Stimulated activated CD4-positive, alpha-beta T cell treated with anti-CD3 and anti-CD28 coated beads, TNF-alpha, amount 100 ng/mL, for 24 hours (primary cell): ENCODE data around the gene RHEX.
"Not testable (repeated sequence)": the region's sequence is repeated elsewhere in the genome, so short reads cannot be mapped to it uniquely, and the experiment has no call there.

ENCODE experiments used
- DNase-seq, 3 experiments: peaks; one replicate each; pipeline ENCODE4 v3.0.0-alpha.2; 2020; ENCODE audit warnings: low read depth in 3 of 3

RHEX gene

GRCh38 chr1:206030191-206030590, 22.8 kb upstream of the RHEX start:
- no peak for DNase-seq

- DNase-seq: peak; percentile 41 to 64 (median 47)
Measured at GRCh38 chr1:206030714-206031113, 22.3 kb upstream of the RHEX start.

DNA sequence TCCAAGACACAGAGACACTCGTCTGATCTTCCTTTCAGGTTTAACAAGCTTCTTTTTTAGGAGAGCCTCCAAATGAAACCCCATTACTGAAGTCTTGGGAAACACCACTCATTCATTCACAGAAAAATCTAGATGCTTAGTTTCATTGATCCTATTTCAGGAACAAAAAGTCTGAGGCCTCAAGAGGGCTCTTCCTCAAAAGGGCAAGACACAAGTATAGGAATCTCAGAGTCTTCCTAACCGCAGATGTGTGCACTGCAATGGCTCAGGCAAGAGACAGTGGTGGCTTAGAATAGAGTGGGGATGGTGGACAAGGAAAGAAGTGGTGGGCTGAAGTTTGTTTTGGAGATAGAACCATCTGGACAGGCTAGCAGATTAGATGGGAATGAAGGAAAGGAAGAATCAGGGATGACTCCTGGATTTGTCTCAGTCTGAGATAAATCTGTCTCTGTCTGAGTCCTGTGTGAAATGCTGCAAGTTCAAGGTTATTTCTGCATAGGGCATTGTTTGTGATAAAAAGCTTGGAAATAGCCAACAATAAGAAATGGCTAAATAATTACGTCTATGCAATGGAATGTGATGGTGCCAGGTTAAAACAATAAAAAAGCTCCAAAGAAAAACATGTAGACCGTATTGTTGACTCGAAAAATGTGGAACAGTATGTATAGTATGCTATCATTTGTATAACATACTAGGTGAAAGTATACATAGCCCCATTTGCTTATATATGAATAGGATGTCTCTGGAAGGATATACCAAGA, 20.4 kb upstream of the RHEX start:
- DNase-seq: no peak

DNA sequence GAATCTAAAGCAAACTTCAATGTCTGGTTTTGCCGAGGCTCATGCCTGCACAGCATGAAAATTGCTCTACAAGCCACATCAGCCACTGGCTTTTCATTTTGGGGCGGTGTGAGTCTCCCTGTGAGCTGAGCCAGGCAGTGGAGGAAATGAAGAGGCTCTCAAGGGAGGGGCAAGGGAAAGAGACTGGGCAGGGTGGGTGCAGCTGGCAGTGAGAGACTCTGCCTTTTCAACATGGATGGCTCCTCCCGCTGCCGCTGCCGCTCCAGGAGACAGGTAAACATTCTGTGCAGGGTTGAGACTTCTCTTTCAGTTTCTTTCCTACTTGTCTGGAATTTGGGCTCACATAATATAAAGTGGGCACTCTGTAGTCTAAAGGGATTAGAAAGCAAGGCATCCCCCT, 17.9 kb upstream of the RHEX start:
- no peak for DNase-seq

GRCh38 chr1:206036663-206037455, 16.1 kb upstream of the RHEX start:
- no peak for DNase-seq

DNA sequence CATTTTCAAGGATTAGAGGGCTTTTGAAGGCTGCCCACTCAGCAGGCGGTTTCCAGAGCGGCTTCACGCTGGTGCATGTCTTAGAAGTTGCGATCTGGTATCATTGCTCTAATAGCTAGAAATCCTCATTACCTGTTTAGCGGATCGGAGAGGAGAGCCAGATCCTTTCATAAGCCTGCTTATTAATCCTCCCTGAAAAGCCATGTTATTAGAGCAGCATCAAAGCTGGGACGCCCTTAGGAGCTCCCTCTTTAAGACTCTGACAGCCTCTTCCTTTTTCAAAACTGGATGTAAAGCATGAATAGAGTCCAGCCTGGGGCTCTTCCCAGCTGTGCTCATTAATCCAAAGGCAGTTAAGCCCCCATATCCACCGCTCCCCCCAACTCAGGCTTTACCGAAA, 15.4 kb upstream of the RHEX start:
- no peak for DNase-seq

DNA sequence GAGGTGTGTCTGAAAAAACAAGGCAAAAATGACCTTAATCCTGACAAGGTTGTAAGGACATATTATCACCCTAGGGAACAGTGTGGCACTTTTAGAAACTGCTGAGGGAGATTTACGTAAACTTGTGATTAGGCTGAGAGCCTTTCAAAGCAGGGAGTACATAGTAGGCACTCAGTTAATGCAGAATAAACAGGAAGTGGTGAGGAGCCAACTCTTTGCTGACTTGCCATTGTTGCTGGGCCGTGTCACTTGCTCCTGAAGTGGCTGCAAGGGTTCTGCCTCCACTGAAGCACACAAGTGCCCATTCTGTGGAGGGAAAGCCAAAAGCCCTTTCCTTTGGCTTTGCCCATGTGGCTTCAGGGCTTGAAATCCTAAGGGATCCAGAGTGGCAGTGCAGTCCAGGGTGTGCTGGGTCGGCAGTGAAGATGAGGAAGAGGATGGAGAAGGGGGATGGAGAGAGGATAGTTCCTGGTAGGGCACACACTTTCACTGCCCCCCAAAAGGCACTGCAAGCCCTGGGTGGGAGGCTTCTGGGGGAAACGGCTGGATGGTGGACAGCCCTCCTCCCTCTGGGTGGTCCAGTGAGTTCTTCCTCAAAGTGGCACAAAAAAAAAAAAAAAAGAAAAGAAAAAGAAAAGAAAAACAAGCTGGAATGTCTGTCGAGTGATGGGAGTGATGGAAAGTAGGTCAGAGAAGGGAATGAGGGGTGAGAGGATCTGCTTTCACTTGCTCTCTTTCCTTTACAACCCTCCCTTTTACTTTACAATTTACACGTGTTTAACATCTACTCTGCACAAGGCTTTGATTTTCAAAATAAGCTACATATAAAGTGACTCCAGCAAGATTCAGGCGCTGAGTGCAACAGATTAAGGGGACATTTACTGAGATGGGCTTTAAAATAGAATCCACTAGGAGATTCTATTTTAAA, 13.7 kb upstream of the RHEX start:
- no peak for DNase-seq

DNA sequence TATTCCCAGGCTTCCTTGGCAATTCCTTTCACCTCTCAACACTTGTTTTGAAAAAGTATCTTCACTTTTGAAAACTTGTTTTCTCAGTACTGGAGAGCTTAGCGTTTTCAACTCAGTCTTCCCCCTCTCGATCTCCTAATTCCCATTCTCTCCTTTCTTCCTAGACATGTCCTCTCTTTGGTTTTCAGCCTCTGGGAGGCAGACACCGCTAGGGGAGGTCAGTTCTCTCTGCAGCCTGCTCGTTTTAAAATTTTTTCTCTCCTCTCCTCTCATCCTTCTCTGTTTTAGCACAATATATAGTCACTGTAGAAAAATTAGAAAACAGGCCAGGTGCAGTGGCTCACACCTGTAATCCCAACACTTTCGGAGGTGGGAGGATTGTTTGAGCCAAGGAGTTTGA, 12.6 kb upstream of the RHEX start:
- no peak for DNase-seq

- no peak for DNase-seq
Measured at GRCh38 chr1:206041640-206042039, 11.3 kb upstream of the RHEX start.

GRCh38 chr1:206047271-206047670, 5.7 kb upstream of the RHEX start:
- no peak for DNase-seq

DNA sequence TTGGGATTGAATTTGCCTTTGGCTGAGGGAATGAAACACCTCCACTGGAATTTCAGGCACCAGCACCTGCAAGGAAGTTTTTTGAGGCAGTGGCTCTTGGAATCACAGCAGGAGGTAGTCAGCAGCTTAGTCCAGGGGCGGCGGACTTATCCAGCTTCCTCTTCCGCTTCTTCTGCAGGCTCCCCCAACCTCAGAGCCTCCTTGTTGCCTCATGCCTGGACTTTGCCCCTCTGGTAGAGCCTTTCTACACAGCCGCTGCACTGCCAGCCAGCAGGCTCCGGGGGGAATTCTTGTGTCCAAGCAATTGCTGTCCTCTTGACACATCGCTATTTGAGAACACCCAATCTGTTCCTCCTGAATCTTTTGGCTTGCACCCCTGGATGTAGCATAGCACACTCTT, 4.4 kb upstream of the RHEX start:
- no peak for DNase-seq

- DNase-seq: no peak
Measured at GRCh38 chr1:206049293-206049692, 3.7 kb upstream of the RHEX start.

GRCh38 chr1:206049919-206050600, 2.9 kb upstream of the RHEX start:
- DNase-seq: no peak

DNA sequence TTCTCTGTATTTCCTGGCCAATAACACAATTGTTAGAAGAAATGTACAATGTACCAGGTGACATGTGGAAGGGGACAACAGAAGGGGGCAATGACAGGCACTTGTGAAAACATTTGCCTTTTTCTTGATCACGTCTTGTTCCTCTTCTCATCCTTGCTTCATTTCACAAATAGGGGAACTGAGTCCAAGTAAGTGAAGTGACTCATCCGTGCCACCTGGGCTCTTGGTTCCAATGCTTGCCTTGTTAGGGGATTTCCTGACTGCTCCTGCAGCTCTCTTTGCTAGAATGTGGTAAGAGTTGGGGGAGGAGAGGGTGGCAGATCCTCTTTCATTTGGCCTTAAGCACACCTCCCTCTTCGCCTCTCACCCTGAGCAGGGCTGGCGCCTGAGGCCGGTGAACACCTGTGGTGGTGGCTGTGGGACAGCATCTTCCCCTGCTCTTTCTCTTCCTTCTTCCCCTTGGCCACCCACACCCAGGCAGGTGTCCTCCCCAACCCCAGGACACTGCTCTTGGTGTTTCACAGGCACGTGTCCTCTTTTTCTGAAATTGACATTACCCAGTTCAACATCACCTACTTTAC, 2.2 kb upstream of the RHEX start:
- DNase-seq: peak; percentile 13 to 57 (median 28)

DNA sequence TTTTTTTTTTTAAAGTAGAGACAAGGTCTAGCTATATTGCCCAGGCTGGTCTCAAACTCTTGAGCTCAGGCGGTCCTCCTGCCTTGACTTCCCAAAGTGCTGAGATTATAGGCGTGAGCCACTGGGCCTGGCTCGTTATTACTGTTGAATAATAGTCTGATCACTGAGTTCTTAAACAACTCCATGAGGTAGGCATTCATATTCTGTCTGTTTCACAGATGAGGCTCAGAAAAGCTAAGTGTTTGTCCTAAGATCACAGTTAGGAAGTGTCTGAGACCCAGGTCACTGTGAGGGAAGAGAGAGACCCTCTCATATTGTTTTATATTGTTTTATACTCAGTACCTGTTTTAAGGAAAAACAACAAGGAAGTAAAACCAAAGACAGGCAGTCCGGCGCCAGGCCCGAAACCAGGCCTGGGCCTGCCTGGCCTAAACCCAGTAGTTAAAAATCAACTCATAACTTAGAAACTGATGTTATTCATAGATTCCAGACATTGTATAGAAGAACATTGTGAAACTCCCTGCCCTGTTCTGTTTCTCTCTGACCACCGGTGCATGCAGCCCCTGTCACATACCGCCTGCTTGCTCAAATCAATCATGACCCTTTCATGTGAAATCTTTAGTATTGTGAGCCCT, 625 bp upstream of the RHEX start:
- DNase-seq: not testable (repeated sequence)

DNA sequence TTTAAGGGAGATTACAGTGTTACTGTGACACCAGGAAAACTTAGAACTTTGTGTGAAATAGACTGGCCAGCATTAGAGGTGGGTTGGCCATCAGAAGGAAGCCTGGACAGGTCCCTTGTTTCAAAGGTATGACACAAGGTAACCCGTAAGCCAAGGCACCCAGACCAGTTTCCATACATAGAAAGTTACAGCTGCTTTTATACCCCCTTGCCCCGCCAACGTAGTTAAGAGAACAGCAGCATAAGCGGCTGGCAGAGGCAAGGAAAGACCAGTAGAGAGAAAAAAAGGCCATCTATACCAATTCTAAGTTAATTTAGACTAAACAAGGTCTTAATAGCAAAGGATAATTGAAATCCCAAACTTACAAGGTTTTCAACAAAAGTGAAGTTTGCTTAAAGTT, 643 bp downstream of the RHEX start:
- DNase-seq: not testable (repeated sequence)

- DNase-seq: not testable (repeated sequence)
Measured at GRCh38 chr1:206055069-206055625, 2.2 kb downstream of the RHEX start.

GRCh38 chr1:206055639-206056323, 2.8 kb downstream of the RHEX start:
- not testable (repeated sequence) for DNase-seq

GRCh38 chr1:206058289-206058926, 5.4 kb downstream of the RHEX start:
- DNase-seq: not testable (repeated sequence)
